Measurements from ENCODE around the gene DOCK1. TPM values are rescaled to one million over a fixed set of nuclear protein-coding genes. Genes with fewer than 3 reads are reported as not detected.

DOCK1 gene
- total RNA-seq, 1 donor: 99.7 TPM

DNA sequence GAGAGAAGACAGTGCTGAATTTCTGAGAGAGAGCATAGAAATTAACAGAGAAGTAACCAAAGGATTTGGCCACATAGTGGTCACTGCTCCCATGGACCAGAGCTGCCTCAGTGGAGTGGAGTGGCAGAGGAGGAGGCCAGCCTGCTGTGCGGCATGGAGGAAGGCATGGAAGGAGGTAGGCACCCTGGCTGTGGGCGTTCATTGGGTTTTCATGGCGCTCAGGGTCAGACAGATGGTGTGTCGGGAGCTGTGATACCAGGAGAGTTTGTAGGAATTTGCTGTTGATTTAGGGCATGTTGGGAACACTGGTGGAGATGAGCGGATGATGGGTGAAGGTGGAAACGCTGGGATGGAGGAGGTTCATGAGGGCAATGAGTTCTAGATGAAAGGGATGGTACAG, 370.0 kb downstream of the DOCK1 start:
- DNase-seq (ENCODE audit: low read depth): no peak
- no peak overlapping the region for H3K4me3 ChIP-seq (ENCODE audit: low read depth, low read length)
- TF ChIP-seq, protein P1, sequence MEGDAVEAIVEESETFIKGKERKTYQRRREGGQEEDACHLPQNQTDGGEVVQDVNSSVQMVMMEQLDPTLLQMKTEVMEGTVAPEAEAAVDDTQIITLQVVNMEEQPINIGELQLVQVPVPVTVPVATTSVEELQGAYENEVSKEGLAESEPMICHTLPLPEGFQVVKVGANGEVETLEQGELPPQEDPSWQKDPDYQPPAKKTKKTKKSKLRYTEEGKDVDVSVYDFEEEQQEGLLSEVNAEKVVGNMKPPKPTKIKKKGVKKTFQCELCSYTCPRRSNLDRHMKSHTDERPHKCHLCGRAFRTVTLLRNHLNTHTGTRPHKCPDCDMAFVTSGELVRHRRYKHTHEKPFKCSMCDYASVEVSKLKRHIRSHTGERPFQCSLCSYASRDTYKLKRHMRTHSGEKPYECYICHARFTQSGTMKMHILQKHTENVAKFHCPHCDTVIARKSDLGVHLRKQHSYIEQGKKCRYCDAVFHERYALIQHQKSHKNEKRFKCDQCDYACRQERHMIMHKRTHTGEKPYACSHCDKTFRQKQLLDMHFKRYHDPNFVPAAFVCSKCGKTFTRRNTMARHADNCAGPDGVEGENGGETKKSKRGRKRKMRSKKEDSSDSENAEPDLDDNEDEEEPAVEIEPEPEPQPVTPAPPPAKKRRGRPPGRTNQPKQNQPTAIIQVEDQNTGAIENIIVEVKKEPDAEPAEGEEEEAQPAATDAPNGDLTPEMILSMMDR (IDR thresholded peaks at IDR 0.05; ENCODE audit: insufficient read depth, low read depth, low read length): no peak

DNA sequence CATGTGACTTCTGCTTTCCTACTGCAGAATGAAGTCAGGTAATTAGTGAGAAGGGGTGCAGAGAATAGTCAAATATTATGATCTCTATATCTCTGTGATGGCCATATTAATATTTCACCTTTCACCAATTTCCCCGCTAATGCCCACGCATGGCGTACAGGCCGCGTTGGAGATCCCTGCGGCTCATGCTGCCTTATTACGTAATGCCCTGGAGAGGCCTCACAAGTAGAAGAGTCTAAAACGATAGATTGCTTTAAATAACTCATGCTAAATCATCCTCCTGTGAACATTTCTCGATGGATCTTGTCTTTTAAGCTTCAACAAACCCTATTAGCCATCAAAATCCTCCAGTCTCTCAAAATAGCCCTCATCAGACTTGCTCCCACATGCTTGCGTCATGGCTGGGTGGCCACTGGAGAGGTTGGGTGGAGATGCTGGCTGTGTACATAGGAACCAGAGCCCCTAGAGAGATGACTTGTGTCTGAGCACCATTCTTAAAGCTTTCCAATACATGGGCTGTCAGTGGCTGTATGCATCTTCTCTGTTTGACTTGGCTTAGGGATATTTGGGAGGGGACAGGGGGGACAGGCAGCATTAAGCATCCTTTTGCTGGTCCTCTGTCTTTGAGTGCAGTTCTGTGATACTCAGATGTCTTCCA, 370.7 kb downstream of the DOCK1 start:
- no peak overlapping the region for H3K4me3 ChIP-seq (ENCODE audit: low read depth, low read length)
- no peak for DNase-seq (ENCODE audit: low read depth)
- TF ChIP-seq, protein P1 (IDR thresholded peaks at IDR 0.05; ENCODE audit: insufficient read depth, low read depth, low read length): no peak

DNA sequence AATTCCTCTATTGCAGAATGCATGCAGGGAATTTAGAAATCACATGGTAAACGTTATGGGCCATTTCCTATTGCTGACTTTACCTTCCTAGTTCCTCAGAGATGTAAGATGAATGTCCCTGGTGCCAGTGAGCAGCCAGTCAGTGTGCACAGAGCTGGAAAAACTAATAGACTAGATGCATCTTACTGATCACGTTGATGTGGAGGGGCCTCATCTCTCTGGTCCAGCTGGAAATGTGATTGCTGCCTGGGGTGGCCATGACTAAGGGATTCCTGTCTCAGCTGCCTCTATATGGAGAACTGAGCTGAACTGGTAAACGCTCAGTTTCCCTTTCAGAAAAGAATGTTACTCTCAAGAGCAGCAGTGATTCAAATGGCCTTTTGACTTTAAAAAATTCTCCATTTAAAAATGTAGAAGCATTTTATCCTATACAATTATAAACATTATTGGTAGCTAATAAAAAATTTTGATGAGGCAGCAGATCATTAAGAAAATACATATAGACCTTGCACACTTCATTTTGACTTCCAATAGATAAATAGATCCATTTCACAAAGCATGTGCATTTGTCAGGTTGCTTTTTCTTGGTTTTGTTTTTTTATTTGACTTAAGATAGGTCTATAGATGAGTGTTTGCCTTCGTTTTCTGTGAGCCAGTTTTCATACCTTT, 371.7 kb downstream of the DOCK1 start:
- no peak for DNase-seq (ENCODE audit: low read depth)
- no peak overlapping the region for H3K4me3 ChIP-seq (ENCODE audit: low read depth, low read length)
- TF ChIP-seq, protein P1 (IDR thresholded peaks at IDR 0.05; ENCODE audit: insufficient read depth, low read depth, low read length): no peak

GRCh38 chr10:127278001-127278400, 372.8 kb downstream of the DOCK1 start:
- H3K4me3 ChIP-seq (ENCODE audit: low read depth, low read length): no peak overlapping the region
- DNase-seq (ENCODE audit: low read depth): no peak
- TF ChIP-seq, protein P1 (IDR thresholded peaks at IDR 0.05; ENCODE audit: insufficient read depth, low read depth, low read length): no peak

GRCh38 chr10:127279334-127279774, 374.1 kb downstream of the DOCK1 start:
- H3K4me3 ChIP-seq (ENCODE audit: low read depth, low read length): no peak overlapping the region
- no peak for DNase-seq (ENCODE audit: low read depth)
- TF ChIP-seq, protein P1 (IDR thresholded peaks at IDR 0.05; ENCODE audit: insufficient read depth, low read depth, low read length): no peak

DNA sequence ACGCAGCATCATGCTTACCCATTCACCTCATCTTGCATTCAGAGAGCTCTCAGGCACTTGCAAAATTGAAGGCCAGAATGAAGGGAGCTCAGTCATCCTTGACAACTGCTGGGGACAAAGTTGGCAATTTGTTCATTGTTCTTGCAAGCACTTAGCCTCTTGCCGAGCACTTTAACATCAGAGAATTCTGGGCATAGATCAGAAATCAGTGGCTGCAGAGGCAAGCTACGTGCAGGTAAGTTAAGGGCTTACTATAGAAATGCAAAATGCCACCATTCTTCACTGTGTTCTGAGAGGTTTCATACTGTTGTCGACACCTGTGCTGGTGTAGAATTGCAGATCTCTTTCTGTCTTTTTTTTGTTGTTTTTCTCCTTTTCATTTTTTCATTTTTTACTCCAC, 375.2 kb downstream of the DOCK1 start:
- TF ChIP-seq, protein P1 (IDR thresholded peaks at IDR 0.05; ENCODE audit: insufficient read depth, low read depth, low read length): no peak
- no peak overlapping the region for H3K4me3 ChIP-seq (ENCODE audit: low read depth, low read length)
- no peak for DNase-seq (ENCODE audit: low read depth)

Measured in fibroblast of villous mesenchyme (primary cell).